Esophagus squamous epithelium (tissue), 5 donors: ENCODE results near the gene UBXN7. TPM values are rescaled to one million over a fixed set of nuclear protein-coding genes. Genes with fewer than 3 reads are reported as not detected.
A peak's percentile ranks its signal among the peaks of the same experiment; 100 is the strongest.
"Not testable (repeated sequence)": the region's sequence is repeated elsewhere in the genome, so short reads cannot be mapped to it uniquely, and the experiment has no call there.

ENCODE experiments used
- DNase-seq: peaks from one replicate; lab custom pipeline; 2025; lab: John Stamatoyannopoulos, UW
- H3K27ac ChIP-seq, 4 donors: fragments of 200-600 bp; sonication (generic); one replicate each; pipeline ENCODE4 v1.5.1; 2016 to 2019; ENCODE audit warnings: mild to moderate bottlenecking in 1 of 4
- H3K27me3 ChIP-seq, 4 donors: fragments of 200-600 bp; sonication (generic); 1 replicate in 3 of 4; 2 replicates in 1 of 4; pipeline versions ENCODE4 v1.5.1 to v1.6.0; 2017 to 2021; ENCODE audit warnings: antibody characterized with exemption in 1 of 4
- H3K36me3 ChIP-seq, 3 donors: fragments of 200-600 bp; sonication (generic); one replicate each; pipeline ENCODE4 v1.5.1; 2016 to 2019
- H3K4me1 ChIP-seq, 3 donors: fragments of 200-600 bp; sonication (generic); one replicate each; pipeline ENCODE4 v1.5.1; 2017 to 2019
- H3K4me3 ChIP-seq, 4 donors: fragments of 200-600 bp; sonication (generic); 1 replicate in 3 of 4; 2 replicates in 1 of 4; pipeline ENCODE4 v1.5.1; 2016 to 2019; ENCODE audit warnings: mild to moderate bottlenecking in 2 of 4, moderate library complexity in 1 of 4
- H3K9me3 ChIP-seq, 3 donors: fragments of 200-600 bp; sonication (generic); one replicate each; pipeline ENCODE4 v1.5.1; 2016 to 2019
- CTCF ChIP-seq, 6 experiments: fragments of 450-650 bp in 4 of 6; fragments of 200-600 bp in 2 of 6; sonication (generic) in 2 of 6; IDR thresholded peaks; one replicate each; pipeline ENCODE4 v1.5.1; 2016 to 2019; ENCODE audit warnings: antibody characterized with exemption in 6 of 6, mild to moderate bottlenecking in 4 of 6, moderate library complexity in 4 of 6
- POLR2A ChIP-seq, 4 donors: fragments of 450-650 bp; IDR thresholded peaks; one replicate each; pipeline ENCODE4 v1.6.1; 2017; ENCODE audit warnings: antibody characterized with exemption in 4 of 4, mild to moderate bottlenecking in 4 of 4, moderate library complexity in 3 of 4
- WGBS, 2 donors: methylation state at CpG; one replicate each; pipeline ENCODE4 v1.1.5; 2018; 5-methylcytosine and 5-hydroxymethylcytosine counted together
- intact Hi-C: fragments of 100-400 bp; cut with DNase I; formaldehyde crosslinking; loops from one replicate; pipeline ENCODE4 v1.15.0; 2022
- total RNA-seq, 4 donors: library from RNA; depleted of rRNA; stranded (reverse); fragments of >200 nt; gene quantifications; one replicate each; pipeline ENCODE4 v1.1.0, GENCODE V29; 2016
- donor health status: DM: yes; HTN: yes; CAD: no.

Gene UBXN7
- total RNA-seq, 4 donors from 2014 or later = 10.7 to 18.7 (median 14.1) TPM

DNA sequence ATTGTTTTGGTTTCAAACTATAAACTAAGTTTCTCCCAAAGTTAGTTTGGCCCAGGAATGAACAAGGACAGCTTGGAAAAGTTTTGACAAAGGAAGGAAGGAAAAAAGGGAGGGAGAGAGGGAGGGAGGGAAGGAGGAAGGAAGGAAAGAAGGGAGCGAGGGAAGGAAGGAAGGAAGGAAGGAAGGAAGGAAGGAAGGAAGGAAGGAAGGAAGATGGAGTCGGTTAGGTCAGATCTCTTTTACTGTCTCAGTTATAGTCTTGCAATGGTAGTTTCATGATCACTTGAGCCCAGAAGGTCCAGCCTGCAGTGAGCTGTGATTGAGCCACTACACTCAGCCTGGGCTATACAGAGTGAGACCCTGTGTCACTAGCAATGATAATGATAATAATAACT is 12.3 kb upstream of the UBXN7 start:
- 44 to 61% methylated on average over 2 of the region's 2 CpGs for WGBS, 2 donors
- no peak overlapping the region for H3K27ac ChIP-seq

GRCh38 chr3:196440696-196441095 is 8.5 kb upstream of the UBXN7 start:
- no peaks in the 10 kb centered on the region for H3K27me3 ChIP-seq
- no peak overlapping the region for H3K27ac ChIP-seq
- DNase-seq = no peak
- no peaks in the 10 kb centered on the region for H3K9me3 ChIP-seq
- no peak overlapping the region for H3K4me3 ChIP-seq
- H3K36me3 ChIP-seq = no peaks in the 10 kb centered on the region
- WGBS, 2 donors = 47 to 68% methylated on average over 3 of the region's 3 CpGs
- intact Hi-C loops = no loop called here
- no peaks in the 10 kb centered on the region for H3K4me1 ChIP-seq
- TF ChIP-seq POLR2A (IDR thresholded peaks at IDR 0.05) (no peak), CTCF (IDR thresholded peaks at IDR 0.05) (no peak)

More for the DNA sequence above, 12.3 kb upstream of the UBXN7 start:
- no peak for TF ChIP-seq CTCF (IDR thresholded peaks at IDR 0.05)
- H3K4me1 ChIP-seq = no peaks in the 10 kb centered on the region
- no peak for DNase-seq
- no peaks in the 10 kb centered on the region for H3K36me3 ChIP-seq
- H3K9me3 ChIP-seq = no peaks in the 10 kb centered on the region
- no peaks in the 10 kb centered on the region for H3K27me3 ChIP-seq
- H3K4me3 ChIP-seq = no peak overlapping the region
- intact Hi-C loops = no loop called here

GRCh38 chr3:196440041-196440537 is 7.9 kb upstream of the UBXN7 start:
- Histone ChIP-seq H3K4me1 (no peaks in the 10 kb centered on the region), H3K27ac (no peak overlapping the region), H3K27me3 (no peaks in the 10 kb centered on the region), H3K36me3 (no peaks in the 10 kb centered on the region), H3K4me3 (no peak overlapping the region), H3K9me3 (no peaks in the 10 kb centered on the region)
- WGBS, 2 donors = 76 to 77% methylated on average over 6 of the region's 6 CpGs
- intact Hi-C loops = no loop called here
- DNase-seq = no peak
- TF ChIP-seq CTCF (IDR thresholded peaks at IDR 0.05) (no peak), POLR2A (IDR thresholded peaks at IDR 0.05) (no peak)

- H3K27ac ChIP-seq = peak overlapping the region; percentile 89 to 97 (median 94)
- peaks cover 9 to 37% (median 10%) of the 10 kb centered on the region in 3 donors for H3K4me1 ChIP-seq
- peak overlapping the region; percentile 79 to 97 (median 87) for H3K4me3 ChIP-seq
- no peaks in the 10 kb centered on the region for H3K27me3 ChIP-seq
- DNase-seq = no peak
- H3K36me3 ChIP-seq = peaks cover 0 to 14% (median 0%) of the 10 kb centered on the region in 3 donors
- WGBS, 2 donors = 1% methylated on average over 32 to 39 of the region's 50 CpGs
- intact Hi-C loops = loop anchor here (5.0 kb wide), 1 partner anchor 71 kb away; the partner anchor contains the start of gene RNF168
- H3K9me3 ChIP-seq = no peaks in the 10 kb centered on the region
- TF ChIP-seq POLR2A (IDR thresholded peaks at IDR 0.05) (no peak), CTCF (IDR thresholded peaks at IDR 0.05) (no peak)
Observed at GRCh38 chr3:196431181-196432136, 768 bp downstream of the UBXN7 start.

GRCh38 chr3:196428041-196428440 is 4.2 kb downstream of the UBXN7 start:
- TF ChIP-seq CTCF (IDR thresholded peaks at IDR 0.05) (no peak), POLR2A (IDR thresholded peaks at IDR 0.05) (no peak)
- H3K27ac ChIP-seq = no peak overlapping the region
- intact Hi-C loops = no loop called here
- WGBS, 2 donors = 85 to 88% methylated on average over 6 of the region's 6 CpGs
- DNase-seq = no peak
- H3K4me3 ChIP-seq = no peak overlapping the region
- H3K36me3 ChIP-seq = peaks cover 0 to 19% (median 0%) of the 10 kb centered on the region in 3 donors
- peaks cover 13 to 50% (median 14%) of the 10 kb centered on the region in 3 donors for H3K4me1 ChIP-seq
- no peaks in the 10 kb centered on the region for H3K27me3 ChIP-seq
- H3K9me3 ChIP-seq = no peaks in the 10 kb centered on the region

GRCh38 chr3:196424421-196424820 is 7.8 kb downstream of the UBXN7 start:
- H3K9me3 ChIP-seq, H3K27me3 ChIP-seq, H3K4me3 ChIP-seq, DNase-seq, H3K27ac ChIP-seq, intact Hi-C loops: not testable (repeated sequence)
- WGBS, 2 donors = 80 to 87% methylated on average over 6 of the region's 6 CpGs
- H3K4me1 ChIP-seq = peaks cover 4 to 55% (median 6%) of the 10 kb centered on the region in 3 donors
- peaks cover 0 to 19% (median 0%) of the 10 kb centered on the region in 3 donors for H3K36me3 ChIP-seq
